NAMALWA (cell line): ENCODE measurements around the gene CD79A.

Source experiments
- DNase-seq: peaks from one replicate; pipeline ENCODE4 v3.0.0-alpha.2; 2015; ENCODE audit warnings: low spot score

Gene CD79A

GRCh38 chr19:41883821-41884733 lies 7.0 kb downstream of the CD79A start:
- peak; percentile 96 for DNase-seq

DNA sequence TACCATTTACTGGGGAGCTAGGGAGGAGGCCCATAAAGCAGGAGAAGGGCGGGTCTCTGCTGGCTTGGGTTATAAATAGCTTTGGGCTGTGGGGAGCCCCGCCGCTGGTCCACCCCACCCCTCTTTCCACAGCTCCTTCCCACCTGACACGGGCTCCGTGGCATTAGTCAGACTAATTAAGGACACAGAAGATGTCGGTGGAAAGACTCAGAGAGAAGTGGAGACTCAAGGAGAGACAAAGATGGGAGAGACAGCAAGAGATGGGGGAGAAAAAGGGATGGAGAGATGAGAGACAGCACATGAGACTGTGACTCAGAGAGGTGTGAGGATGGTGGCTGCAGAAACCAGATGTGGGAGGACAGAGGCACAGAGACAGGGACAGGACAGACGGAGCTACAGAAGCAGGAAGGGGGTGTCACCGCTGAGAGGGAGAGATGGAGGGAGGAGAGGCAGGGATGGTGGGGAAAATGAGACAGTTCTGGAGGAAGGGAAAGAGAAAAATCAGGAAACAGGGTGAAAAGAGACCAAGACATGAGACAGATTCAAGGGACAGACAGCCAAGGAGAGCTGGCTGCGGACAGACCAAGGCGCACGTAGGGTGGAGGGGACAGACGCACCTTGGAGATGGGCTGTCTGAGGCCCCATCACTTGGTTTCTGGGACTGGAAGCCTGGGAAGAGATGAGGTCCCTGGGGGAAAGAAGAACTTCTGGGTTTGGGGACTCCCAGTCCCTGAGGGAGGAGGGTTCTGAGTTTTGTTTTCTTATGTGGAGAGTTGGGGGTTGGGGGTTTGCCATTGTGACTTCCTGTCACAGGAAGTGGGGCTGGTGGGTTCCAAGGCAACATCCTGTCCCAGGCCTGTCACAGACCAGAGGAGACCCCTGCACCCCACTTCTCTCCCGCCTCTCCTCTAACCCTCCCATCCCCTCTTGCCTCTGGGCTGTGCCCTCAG lies 10.0 kb downstream of the CD79A start:
- DNase-seq: peak; percentile 69

GRCh38 chr19:41887711-41888382 lies 10.8 kb downstream of the CD79A start:
- DNase-seq: peak; percentile 59

DNA sequence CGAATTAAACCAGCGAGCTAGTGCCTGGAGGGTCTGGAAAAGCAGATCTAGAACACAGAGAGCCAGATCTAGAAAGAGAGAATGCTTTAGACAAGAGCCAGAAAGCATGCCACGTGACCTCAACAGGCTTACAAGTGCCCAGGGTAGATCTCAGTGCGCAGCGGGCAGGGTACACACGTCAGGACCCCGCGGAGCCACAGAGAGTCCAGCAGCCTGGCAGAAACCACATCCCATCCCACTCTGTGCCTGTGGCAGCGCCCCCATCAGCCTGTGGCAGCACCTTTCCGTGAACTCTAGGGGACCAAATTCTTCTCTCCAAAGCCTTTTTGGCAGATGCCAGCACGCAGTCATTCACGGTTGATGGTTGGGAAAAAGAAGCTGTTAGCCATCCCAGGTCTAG lies 11.8 kb downstream of the CD79A start:
- DNase-seq: no peak

DNA sequence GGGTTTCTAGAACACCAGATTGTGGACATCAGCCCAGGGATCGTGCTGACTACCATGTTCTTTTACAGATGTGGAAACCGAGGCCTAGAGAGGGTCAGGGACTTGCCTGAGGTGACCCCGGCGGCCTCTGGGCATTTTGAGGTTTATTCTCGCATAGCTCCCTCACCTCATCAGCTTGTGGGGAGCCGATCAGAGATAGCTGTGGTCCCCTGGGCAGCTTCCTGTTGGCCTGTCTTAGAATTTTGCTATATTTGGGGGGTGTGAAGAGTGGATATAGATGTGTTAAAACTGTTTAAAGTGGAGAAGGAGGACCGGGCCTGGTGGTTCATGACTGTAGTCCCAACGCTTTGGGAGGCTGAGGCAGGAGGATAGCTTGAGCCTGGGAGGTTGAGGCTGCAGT lies 12.8 kb downstream of the CD79A start:
- no peak for DNase-seq

GRCh38 chr19:41890936-41891335 lies 13.9 kb downstream of the CD79A start:
- DNase-seq: no peak

DNA sequence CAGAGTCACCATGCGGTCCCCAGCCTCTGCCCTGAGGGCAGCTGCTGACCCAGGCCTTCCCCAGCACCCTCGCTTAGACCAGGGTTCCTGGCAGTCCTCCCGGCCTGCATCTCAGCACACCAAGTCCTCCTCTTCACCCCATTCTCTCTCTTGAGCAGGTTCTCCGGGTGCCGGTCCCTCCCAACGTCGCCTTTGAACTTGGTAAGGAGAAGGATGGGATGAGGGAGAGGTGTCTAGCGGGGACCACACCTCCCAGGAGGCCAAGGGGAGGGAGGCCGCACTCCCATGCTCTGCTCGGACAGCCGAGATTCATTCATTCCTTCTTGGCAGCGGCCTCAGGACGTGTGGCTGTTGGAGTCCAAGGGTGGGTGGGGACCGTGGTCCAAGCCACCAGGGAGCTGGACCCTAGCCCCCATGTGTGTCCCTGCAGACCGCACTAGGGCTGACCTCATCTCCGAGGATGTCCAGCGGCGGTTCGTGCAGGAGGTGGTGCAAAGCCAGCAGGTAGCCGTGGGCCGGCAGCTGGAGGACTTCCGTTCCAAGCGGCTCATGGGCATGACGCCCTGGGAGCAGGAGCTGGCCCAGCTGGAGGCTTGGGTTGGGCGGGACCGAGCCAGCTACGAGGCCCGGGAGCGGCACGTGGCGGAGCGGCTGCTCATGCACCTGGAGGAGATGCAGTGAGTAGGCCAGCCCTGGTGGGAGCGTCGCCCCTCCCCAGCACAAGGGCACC lies 15.3 kb downstream of the CD79A start:
- DNase-seq: no peak

DNA sequence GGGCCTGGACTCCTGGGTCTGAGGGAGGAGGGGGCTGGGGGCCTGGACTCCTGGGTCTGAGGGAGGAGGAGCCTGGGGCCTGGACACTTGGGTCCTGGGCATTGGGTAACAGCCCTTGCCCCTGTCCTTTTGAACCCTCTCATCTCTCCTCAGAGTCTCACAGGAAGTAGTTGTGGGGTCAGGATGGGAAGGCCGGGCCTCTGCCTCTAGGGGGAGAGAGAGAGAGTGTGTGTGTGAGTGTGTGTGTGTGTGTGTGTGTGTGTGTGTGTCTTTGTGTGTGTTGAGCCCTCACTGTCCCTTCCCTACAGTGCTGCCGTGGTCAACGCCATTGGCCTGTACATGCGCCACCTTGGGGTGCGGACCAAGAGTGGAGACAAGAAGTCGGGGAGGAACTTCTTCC lies 16.8 kb downstream of the CD79A start:
- no peak for DNase-seq

- DNase-seq: no peak
Observed at GRCh38 chr19:41894350-41894749, 17.3 kb downstream of the CD79A start.

DNA sequence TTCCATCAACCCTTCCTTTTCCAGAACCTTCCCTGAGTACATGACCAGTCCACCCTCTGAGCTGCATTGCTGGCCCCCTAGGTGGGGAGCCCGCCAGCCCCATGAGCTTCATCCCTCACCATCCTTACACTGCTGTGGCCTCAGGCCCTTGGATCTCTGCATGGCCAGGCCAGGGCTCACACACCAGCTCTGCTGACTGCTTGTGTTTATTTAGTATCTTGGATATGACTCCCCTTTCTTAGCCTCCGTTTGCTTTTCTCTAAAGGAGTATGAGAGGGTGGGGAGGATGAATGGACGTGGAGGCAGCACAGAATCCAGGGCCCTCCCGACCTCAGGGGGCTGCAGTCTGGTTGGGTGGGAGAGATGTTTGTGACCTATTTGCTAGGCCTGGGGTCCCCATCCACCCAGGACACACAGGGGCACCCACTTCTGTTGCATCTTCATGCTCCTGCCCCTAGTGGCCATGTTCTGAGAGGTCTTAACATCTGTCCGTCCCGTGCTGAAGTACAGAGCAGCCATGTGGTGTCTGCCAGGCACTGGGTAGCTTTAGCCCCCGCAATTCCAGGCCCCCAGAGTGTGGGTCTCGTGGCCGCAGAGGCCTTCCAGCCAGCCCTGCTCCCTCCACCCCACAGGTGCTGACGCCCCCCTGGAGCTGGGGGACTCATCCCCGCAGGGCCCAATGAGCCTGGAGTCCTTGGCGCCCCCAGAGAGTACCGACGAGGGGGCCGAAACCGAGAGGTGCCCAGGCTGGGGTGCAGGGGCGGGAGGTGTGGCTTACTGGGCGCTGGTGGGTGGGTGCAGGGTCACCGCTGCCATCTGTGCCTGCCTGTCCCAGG lies 18.9 kb downstream of the CD79A start:
- peak; percentile 76 for DNase-seq

- no peak for DNase-seq
Observed at GRCh38 chr19:41896581-41896942, 19.5 kb downstream of the CD79A start.

DNA sequence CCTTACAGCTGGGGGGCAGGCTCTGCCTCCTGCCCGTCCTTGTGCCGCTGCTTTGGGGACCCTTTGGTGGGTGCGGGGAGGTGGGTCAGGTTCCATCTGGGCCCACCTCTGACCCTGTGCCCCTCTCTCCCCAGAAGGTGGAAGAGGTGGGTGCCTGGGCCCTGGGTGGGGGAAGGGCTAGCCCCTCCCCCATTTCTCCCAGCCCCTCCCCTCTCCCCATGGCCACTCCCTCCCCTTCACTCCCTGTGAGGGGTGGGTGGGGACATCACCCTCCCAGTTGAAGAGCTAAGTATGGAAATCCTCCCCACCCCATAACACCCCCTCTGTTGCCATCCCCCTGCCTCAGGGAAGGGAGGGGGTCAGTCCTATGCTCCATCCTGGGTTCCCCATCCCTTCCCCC lies 20.1 kb downstream of the CD79A start:
- no peak for DNase-seq

DNA sequence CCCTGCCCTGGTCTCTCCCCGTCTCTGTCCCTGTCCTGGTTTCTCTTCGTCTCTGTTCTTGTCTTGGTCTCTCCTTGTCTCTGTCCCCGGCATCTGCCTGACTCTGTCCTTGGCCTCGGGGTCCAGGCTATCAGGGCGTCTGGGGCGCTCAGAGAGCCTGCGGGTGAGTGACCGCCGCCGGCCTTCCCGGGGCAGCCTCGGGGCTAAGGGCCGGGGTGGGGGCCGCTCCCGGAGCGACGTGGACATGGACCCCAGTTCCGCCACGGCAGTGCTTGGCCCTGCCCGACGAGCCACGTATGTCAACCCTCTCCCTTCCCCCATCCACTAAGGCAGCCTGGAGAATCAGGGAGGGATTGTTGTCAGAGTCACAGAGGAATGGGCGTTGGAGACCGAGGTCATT lies 20.7 kb downstream of the CD79A start:
- no peak for DNase-seq

DNA sequence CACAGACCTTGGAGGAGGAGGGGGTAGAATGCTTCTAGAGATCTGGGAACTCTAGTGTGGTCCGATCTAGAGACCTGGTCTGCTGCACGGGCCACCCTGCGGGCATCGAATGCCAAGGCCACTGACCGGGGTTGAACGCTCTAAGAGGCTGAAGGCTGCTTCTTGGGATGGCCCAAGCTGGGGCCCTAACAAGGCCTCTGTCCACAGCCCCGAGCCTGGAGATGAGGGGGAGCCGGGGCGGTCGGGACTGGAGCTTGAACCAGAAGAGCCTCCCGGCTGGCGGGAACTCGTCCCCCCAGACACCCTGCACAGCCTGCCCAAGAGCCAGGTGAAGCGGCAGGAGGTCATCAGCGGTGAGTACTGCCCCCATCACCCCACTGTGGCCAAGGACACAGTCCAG lies 21.2 kb downstream of the CD79A start:
- no peak for DNase-seq

DNA sequence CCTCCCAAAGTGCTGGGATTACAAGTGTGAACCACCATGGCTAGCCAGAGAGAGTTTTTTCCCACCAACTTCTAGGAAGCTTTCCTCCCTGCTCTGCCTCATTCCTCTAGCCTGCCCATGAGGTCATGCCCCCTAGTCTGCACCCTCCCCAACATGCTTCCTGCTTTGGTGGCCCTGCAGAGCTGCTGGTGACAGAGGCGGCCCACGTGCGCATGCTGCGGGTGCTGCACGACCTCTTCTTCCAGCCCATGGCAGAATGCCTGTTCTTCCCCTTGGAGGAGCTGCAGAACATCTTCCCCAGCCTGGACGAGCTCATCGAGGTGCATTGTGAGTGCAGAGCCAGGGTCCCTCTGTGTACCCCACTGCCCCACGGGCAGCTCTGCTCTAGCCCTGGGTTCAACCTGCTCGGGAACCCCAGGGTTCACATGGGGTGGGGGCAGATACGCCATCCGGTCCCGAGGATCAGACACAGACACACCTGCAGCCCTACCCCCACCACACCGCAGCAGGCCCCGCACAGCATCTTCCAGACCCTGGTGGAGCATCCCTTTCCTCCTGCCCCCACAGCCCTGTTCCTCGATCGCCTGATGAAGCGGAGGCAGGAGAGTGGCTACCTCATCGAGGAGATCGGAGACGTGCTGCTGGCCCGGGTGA lies 24.8 kb downstream of the CD79A start:
- no peak for DNase-seq

DNA sequence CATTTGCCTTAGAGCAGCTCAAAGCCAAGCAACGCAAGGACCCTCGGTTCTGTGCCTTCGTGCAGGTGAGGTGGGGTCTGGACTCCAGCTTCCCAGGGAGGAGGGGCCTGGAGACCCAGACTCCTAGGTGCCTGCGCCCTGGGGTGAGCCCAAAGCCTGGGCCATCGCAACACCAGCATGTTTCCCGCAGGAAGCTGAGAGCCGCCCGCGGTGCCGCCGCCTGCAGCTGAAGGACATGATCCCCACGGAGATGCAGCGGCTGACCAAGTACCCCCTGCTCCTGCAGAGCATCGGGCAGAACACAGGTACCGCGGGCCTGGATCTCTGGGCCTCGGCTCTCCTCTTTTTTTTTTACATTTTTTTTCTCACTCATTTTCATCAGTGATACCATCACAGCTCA lies 25.5 kb downstream of the CD79A start:
- DNase-seq: no peak

DNA sequence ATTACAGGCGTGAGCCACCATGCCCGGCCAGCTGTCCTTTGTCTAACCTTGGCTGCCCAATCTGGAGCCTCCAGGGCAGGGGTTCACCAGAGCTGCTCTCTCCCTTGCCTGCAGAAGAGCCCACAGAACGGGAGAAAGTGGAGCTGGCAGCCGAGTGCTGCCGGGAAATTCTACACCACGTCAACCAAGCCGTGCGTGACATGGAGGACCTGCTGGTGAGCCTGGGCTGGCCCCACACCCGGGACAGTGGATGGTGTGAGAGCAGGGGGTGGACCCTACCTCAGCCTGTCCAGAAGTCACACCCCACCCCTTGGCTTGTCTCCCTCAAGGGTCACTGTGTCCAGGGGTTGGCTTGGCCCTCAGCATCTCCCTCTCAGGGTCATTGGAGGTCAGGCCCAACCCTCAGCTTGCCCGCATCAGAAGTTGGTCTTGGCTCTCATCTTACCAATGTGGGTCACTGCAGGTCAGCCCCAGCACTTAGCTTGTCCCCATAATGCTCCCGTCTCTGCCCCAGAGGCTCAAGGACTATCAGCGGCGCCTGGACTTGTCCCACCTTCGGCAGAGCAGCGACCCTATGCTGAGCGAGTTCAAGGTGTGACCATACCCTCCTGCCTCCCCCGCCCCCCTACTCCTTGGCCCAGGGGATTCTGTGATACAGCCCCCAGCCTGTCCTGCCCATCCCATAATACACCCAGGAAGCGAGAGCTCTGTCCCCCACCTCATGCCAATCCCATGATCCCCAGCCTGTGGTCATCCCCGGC lies 26.3 kb downstream of the CD79A start:
- DNase-seq: no peak

DNA sequence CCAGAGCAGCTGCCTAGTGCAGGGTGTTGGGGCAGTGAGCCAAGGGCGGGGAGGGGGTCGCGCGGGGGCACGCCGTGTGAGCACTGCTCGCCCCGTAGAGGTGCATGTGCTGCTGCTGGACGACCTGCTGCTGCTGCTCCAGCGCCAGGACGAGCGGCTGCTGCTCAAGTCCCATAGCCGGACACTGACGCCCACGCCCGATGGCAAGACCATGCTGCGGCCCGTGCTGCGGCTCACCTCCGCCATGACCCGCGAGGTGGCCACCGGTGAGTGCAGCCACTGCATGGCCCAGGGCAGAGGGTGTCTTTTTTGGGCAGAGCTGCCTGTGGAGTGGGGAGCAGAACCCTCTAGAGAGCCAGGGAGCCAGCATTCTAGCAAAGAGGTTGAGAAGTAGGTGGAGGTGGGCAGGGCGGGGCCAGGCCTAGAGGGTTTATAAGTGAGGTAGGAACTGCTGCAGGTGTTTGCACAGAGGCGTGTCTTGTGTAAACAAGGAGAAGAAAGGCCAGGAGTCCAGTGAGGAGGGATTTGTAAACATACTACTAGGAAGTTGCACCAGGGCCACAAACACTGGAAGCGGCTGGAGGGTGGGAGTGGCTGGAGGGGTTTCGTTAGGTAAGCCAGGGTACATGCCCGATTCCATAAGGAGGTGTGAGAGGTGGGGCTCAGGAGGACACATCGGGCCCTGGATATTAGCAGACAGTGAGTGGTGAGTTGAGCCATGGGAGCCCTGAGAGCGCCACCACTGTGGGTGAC lies 27.2 kb downstream of the CD79A start:
- no peak for DNase-seq
